ENCODE results near the gene AMHR2. TPM values are rescaled to one million over a fixed set of nuclear protein-coding genes. Genes with fewer than 3 reads are reported as not detected.
"Not testable (repeated sequence)": the region's sequence is repeated elsewhere in the genome, so short reads cannot be mapped to it uniquely, and the experiment has no call there.

AMHR2 gene
- total RNA-seq, 1 donor from 2014 or later = not detected

DNA sequence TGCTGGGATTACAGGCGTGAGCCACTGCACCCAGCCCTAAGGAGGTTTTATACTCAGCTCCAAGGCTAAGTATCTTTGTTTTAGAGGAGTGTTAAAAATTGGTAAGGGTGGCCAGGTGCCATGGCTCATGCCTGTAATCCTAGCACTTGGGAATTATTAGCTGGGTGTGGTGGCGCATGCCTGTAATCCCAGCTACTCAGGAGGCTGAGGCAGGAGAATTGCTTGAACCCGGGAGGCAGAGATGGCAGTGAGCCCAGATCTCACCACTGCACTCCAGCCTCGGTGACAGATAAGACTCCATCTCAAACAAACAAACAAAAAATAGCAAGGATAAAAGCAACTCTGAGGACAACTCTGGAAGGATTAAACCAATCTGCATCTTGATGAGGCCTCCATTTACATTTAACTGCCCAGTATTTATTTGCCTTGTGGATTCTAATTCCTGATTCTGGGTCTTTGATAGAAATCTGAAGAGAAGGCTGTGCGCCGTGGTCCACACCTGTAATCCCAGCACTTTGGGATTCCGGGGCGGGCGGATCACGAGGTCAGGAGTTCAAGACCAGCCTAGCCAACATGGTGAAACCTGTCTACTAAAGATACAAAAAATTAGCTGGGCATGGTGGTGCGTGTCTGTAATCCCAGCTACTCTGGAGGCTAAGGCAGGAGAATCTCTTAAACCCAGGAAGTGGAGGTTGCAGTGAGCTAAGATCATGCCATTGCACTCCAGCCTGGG lies 21.1 kb downstream of the AMHR2 start:
- ATAC-seq = not testable (repeated sequence)

DNA sequence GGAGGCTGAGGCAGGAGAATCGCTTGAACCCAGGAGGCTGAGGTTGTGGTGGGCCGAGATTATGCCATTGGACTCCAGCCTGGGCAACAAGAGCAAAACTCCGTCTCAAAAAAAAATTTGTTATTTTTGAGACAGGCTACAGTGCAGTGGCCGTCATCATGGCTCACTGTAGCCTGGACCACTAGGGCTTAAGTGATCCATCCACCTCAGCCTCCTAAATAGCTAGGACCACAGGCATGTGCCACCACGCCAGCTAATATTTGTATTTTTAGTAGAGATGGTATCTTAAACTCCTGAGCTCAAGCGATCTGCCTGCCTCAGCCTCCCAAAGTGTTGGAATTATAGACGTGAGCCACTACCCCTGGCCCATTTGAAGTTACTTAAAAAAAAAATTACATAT lies 27.3 kb downstream of the AMHR2 start:
- ATAC-seq = no peak
- intact Hi-C loops (cut with DNase I) = loop anchor here (5.0 kb wide), 1 partner anchor 51 kb away; the partner anchor contains the start of gene TARBP2
- DNase-seq (ENCODE audit: missing footprints) = no peak

More for the DNA sequence above, 21.1 kb downstream of the AMHR2 start:
- DNase-seq (ENCODE audit: missing footprints); intact Hi-C loops (cut with DNase I): not testable (repeated sequence)

DNA sequence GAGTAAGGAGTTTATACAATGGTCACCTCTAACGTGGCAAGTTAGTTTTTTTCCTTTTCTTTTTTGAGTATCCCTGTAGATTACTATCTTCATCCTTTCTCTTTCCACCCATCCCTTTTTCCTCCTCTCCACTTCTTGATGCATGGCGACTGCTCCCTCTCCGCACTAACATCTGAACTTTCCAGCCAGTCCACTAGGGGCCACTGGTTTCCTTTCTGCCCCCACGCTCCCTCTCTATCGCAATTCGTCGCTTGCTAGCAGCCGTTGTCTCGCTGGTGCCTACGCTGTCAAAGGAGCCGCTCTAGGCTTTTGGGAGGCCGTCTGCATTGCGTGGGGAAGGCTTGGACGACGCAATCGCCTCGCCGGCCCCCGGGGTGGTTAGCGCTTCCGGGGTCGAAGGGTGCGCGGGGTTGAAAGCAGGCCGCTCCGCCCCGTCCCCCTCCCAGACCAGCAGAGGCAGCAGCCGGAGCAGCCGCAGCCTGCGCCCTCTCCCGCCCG lies 28.1 kb downstream of the AMHR2 start, which contains the start of gene PCBP2:
TSS of gene PCBP2 (plus strand) at position 442 of the 498 bp plus-strand sequence. CDS start 2,699 bp downstream, outside the sequence.
- peak; percentile 98 for ATAC-seq
- intact Hi-C loops (cut with DNase I) = loop anchor here (5.0 kb wide), 1 partner anchor 51 kb away; the partner anchor contains the start of gene TARBP2
- DNase-seq (ENCODE audit: missing footprints) = peak; percentile 99

DNA sequence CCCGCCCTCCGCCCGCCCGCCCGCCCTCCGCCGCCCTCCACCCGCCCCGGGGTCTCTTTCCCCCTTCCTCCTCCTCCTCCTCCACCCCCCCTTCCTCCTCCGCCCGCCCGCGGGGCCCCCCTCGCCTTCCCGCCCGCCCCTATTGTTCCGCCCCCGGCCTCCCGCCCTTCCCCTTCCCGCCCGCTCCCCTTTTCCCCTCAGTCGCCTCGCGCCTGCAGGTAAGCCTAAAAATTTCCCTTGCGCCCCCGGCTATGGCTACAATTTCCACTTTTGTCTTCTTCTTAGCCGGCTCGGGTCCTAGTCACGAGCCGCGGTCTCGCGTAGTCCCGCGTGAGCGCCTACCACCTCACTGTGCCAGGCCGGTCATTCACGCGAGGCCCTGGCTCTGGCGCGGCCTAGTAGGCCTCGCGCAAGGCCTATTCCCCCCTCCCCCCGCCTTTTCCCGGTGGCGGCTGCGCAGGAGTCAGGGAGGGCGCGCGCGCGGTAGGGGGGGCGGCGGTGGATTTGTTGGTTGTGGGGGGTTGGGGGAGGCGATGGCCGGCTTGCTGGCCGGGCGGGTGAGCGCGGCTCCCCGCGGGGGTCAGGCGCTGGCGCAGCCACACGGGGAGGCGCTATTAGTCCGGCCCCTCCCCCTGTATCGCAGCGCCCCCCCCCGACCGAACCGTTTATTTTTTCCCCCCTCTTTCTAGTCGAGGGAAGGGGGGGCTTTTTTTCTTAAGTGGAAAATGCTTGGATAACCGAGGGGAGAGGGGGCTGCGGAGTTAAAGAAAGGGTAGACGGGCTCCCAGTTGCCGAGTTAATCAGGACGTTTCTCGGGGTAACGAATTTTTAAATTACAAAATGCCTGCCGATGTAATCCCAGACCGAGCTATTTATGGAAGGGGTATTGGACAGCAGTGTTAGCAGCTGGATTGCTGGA lies 28.8 kb downstream of the AMHR2 start:
- intact Hi-C loops (cut with DNase I) = loop anchor here (5.0 kb wide), 1 partner anchor 50 kb away; the partner anchor contains the start of gene TARBP2
- ATAC-seq = peak; percentile 81
- DNase-seq (ENCODE audit: missing footprints) = peak; percentile 94

DNA sequence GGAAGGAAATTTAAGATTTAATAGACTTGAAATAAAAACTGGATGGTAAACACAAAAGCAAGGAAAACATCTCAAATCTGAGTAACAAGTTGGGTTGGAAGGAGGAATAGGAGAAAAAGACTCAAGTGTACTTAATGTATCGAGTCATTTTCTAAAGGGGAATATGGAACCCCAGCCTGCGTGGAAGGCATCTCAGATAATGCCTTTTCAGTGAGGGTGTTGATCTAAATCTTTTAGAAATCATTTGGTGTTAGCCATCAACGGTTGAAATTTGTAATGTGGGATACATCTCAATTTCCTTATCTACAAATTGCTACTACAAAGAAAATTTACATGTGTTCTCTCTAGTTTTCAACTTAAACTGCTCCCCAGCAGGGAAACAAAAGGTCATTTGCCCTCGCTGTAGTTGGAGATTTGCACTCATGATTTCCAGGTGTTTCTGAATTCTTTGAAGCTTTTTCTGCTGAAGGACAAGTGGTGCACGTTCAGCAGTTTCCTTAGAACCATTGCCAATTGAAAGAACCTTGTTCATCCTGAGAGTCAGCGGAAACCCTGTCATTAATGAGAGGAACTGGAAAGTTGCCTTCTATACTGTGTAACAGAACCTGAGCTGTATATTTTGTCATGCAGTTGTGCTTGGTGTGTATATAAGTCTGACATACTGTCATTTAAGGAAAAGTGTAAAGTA lies 30.4 kb downstream of the AMHR2 start:
- DNase-seq (ENCODE audit: missing footprints) (no peak), ATAC-seq (no peak)
- intact Hi-C loops (cut with DNase I) = loop anchor here (5.0 kb wide), 1 partner anchor 48 kb away; the partner anchor contains the start of gene TARBP2

DNA sequence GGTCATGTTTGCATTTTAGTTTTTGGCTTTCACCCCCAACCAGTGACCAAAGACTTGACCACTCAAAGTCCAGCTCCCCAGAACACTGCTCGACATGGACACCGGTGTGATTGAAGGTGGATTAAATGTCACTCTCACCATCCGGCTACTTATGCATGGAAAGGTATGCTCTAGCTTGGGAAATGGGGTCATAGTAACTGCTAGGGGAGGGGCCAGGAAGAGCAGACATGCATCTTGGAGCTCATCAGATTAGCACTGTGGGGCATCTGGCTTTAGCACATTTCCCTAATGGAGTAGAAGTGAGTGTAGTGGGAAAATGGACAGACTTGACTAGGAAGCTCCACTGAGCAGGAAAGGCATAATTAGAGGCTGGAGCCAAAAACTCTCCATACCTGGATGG lies 31.1 kb downstream of the AMHR2 start:
- no peak for DNase-seq (ENCODE audit: missing footprints)
- intact Hi-C loops (cut with DNase I) = loop anchor here (5.0 kb wide), 1 partner anchor 48 kb away; the partner anchor contains the start of gene TARBP2
- ATAC-seq = no peak

DNA sequence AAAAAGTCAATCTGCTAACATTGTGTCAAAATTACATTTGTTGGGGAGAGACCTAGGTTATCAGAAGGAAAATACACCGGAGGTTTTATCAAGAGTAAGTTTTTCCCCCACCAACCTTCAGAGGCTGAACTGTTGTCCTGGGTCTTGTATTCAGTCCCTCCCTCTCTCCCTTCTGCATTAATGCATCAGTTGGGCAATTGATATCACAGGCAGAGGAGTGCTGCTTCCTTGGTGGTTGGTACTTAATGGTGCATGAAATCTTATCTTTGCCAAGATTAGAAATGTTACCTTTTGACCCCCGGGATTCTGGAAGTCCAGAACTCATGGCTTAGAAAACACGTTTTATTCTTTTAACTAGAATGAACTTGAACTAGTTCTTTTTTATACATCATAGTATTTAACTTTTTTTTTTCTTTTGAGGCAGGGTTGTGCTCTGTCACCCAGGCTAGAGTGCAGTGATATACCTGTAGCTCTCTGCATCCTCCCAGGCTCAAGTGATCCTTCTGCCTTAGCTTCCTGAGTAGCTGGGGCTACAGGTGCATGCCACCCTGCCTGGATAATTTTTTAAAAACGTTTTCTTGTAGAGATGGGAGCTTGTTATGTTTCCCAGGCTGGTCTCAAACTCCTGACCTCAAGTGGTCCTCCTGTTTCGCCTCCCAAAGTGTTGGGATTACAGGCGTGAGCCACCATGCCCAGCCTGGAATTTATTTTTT lies 33.2 kb downstream of the AMHR2 start:
- no peak for ATAC-seq
- no peak for DNase-seq (ENCODE audit: missing footprints)
- intact Hi-C loops (cut with DNase I) = no loop called here

DNA sequence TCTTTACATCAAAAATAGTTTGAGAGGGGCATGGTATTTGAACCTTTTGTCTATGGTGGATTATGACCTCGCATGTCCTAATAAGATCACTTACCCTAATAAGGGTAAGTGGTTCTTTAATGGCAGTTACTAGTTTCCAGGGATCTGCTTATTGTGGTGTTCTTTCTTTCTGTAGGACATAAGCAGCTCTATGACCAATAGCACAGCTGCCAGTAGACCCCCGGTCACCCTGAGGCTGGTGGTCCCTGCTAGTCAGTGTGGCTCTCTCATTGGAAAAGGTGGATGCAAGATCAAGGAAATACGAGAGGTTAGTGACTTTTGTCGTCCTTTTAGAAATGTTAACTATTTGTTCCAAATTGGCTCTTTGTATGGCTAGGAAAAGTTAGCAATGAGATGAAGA lies 35.4 kb downstream of the AMHR2 start:
- no peak for ATAC-seq
- intact Hi-C loops (cut with DNase I) = no loop called here
- no peak for DNase-seq (ENCODE audit: missing footprints)

DNA sequence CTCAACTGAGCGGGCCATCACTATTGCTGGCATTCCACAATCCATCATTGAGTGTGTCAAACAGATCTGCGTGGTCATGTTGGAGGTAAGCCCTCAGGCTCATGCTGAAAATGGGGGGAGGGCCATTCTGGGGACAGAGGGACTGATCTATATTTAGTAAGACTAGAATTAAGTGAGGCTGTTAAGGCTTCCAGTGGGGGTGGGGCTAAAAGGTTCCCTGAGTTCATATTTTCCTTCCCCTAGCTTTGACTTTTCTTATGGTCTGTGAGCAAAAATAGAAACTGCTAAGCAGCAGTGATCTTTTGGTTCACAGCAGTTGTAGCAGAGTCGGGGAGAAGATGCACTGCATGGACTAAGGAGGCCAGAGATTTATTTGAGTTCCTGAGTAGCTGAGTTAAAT lies 37.4 kb downstream of the AMHR2 start:
- DNase-seq (ENCODE audit: missing footprints) (no peak), ATAC-seq (peak; percentile 77)
- intact Hi-C loops (cut with DNase I) = no loop called here

DNA sequence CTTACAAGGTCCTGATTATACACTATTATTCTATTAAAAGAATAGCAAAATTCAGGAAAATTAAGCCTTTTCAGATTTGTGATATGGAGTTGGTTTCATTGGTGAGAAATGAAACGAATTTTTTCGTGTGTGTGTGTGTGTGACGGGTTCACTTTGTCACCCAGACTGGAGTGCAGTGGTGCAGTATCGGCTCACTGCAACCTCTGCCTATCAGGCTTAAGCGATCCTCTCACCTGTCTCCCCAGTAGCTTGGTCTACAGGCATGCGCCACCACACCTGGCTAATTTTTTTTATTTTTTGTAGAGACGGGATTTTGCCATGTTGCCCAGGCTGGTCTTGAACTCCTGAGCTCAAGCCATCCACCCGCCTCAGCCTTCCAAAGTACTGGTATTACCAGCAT lies 37.9 kb downstream of the AMHR2 start:
- intact Hi-C loops (cut with DNase I) = no loop called here
- DNase-seq (ENCODE audit: missing footprints) (no peak), ATAC-seq (no peak)

DNA sequence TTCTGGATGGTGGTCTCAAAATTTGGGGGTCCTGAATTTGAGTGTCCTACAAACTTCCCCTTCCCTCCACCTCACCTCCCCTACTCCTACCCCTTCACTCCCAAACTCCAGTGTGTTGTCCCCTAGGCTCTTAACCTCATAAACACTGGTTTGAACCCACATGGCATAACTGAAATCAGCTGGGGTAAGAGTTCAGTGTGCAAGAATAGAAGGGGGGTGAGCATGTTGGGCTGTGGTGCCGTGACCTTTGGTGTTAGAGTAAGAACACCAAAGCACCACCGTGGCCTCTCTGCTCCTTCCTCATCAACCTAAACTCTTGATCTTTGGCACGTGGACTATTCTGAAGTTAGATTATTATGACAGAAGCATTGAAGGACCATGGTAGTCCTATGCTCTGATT lies 39.3 kb downstream of the AMHR2 start:
- intact Hi-C loops (cut with DNase I) = no loop called here
- ATAC-seq = no peak

DNA sequence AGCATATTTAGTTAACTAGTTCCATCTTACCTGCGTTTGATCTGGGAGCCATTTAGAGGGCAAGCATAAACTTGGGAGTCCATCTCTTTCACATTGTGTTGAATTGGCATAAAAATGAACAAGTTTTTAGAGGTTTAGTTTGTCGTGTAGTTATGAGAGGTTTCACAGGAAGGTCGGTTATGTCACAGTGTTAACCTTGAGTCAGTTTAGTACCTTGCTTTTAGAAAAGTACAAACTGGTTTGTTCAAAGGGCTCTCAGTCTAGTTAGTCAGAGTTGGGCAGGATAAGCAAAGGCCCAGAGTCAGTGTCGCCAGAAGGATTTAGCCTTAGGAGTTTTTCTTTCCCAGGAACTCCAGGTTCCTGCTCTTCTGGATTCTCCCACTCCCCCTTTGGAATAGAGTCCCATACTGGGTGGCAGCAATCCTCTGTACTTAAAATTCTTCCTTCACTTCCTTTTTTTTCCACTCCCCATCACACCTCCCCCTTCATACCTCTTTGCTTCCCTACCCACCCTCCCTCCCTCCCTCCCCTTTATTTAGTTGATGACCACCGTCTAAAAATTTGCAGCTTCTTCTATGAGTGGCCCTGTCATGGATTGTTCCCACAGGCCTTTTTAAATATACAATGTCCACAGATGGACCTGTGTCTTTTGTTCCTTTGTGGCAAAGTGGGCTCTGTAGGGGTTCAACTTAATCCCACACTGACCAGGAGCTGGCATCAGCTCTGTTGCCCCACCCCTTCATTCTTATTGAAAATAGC lies 40.3 kb downstream of the AMHR2 start:
- intact Hi-C loops (cut with DNase I) = no loop called here
- DNase-seq (ENCODE audit: missing footprints) (no peak), ATAC-seq (no peak)

More for the DNA sequence above, 39.3 kb downstream of the AMHR2 start:
- DNase-seq (ENCODE audit: missing footprints) = no peak

DNA sequence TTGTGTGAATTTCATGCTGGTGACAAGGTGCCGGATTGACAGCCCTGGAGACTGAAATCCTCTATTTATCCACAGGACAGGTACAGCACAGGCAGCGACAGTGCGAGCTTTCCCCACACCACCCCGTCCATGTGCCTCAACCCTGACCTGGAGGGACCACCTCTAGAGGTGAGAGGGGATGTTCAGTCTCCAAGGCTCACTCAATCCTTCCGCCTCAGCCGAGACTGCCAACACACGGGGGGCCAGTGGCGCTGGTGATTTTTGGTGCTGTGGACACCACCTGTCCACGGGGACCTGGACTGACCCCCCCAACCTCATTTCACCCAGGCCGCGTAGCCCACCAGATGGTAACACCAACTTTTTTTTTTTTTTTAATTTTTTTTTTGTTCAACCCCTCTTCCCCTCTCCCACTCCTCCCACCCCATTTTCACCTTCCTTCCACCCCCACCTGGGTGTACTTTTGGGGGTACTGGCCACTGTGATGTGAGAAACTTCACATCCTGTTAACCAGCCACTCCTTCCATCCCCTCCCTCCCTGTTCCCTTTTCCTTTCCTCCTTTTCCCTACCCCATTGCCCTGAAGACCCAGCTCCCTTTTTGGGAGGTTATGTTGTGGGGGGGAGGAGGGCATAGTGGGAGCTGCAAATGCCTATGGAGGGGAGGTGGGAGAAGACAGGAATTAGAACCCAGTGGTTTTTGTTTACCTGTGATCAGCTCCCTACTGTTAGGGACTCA lies 41.2 kb downstream of the AMHR2 start:
- intact Hi-C loops (cut with DNase I) = no loop called here
- no peak for DNase-seq (ENCODE audit: missing footprints)
- no peak for ATAC-seq

DNA sequence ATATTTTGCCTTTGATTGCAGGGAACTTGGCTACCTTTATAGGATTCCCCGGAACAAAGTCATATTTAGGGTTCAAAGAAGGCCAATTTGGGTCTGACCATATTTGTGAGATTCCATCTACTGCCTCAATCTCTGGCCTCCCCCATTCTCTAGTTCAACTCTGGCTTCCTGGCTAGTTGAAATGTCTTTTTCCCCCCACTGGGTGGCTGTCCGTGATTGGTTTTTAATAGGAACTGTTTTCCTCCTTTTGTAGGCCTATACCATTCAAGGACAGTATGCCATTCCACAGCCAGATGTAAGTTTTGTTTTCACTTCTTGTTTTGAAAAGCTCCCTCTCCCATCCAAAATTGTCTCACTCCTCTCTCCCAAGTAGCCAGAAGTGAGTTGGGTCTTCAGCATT lies 42.0 kb downstream of the AMHR2 start:
- intact Hi-C loops (cut with DNase I) = no loop called here
- no peak for ATAC-seq
- no peak for DNase-seq (ENCODE audit: missing footprints)

DNA sequence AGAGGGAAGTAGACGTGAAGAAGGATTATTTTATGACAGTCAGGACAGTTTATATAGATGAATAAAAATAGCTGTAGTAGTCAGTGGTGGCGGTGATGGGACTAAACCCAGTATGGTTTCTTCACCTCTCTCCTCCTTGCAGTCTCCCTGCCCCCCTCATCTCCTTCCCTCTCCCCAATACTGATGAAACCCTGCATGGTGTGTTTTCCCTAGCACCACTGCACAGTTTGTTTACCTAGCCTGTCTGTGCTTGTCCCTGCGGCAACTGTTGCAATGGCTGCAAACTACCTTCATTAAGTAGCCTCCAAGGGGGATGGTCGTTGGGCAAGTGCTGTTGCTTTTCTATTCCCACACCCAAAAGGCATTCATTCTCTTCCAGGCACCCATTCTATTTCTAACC lies 43.0 kb downstream of the AMHR2 start:
- intact Hi-C loops (cut with DNase I) = no loop called here
- DNase-seq (ENCODE audit: missing footprints) (no peak), ATAC-seq (no peak)

DNA sequence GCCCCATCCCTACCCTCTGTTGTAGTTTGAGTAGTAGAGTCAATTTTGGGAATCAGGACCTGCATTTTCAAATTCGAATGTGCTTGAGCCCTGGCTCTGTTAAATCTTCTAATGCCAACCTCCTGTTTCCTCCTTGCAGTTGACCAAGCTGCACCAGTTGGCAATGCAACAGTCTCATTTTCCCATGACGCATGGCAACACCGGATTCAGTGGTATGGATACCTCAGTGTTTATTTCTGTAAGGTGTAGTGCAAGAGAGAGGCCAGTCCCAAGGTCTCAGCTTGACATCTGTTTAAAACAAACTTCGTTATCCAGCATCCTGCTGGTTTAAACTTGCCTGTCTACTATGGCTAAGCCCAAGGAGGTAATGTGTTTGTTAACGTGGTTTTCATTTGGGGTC lies 43.4 kb downstream of the AMHR2 start:
- DNase-seq (ENCODE audit: missing footprints) = no peak
- no peak for ATAC-seq
- intact Hi-C loops (cut with DNase I) = no loop called here

DNA sequence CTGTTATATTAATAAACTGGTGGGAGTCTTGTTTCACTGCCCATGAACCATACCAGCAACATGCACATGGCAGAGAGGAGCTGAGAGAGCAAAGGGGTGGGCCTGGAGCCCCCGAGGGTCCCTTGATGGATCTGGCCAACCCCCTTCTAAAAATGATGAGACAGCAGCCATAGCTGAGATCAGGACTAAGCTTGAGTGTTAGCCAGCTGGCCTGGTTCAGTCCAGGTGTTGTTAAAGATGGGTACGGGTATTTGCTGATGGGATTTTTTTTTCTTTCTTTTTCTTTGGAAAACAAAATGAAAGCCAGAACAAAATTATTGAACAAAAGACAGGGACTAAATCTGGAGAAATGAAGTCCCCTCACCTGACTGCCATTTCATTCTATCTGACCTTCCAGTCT lies 44.2 kb downstream of the AMHR2 start:
- ATAC-seq (no peak), DNase-seq (ENCODE audit: missing footprints) (no peak)
- intact Hi-C loops (cut with DNase I) = no loop called here
